22Rv1 (cell line): ENCODE results near the gene C1RL.

Experiments
- CTCF ChIP-seq: fragments of 450-650 bp; IDR thresholded peaks from 2 replicates; pipeline ENCODE4 v1.5.1; 2017; ENCODE audit warnings: mild to moderate bottlenecking
- ZFX ChIP-seq: fragments of 450-650 bp; IDR thresholded peaks from 2 replicates; pipeline ENCODE4 v1.6.1; 2017; ENCODE audit warnings: antibody characterized with exemption, borderline replicate concordance

- no peak for TF ChIP-seq CTCF
- TF ChIP-seq ZFX: no peak
Measured at GRCh38 chr12:7129872-7130691, 21.1 kb upstream of the C1RL start, which contains the start of gene CLSTN3.
